Thyroid gland (tissue), 4 donors: ENCODE measurements around the gene RABL6.

Experiments used
- POLR2A ChIP-seq, 2 donors: fragments of 450-650 bp; IDR thresholded peaks; one replicate each; pipeline ENCODE4 v1.6.1; 2017; ENCODE audit warnings: antibody characterized with exemption in 2 of 2, mild to moderate bottlenecking in 2 of 2, moderate library complexity in 1 of 2
- TF ChIP-seq, protein P1 (sequence below), 6 experiments: fragments of 200-600 bp in 3 of 6; fragments of 450-650 bp in 3 of 6; sonication (generic) in 3 of 6; IDR thresholded peaks; one replicate each; pipeline ENCODE4 v1.5.1; 2016 to 2019; ENCODE audit warnings: antibody characterized with exemption in 6 of 6, mild to moderate bottlenecking in 2 of 6, inconsistent platforms in 1 of 6, moderate library complexity in 1 of 6

DNA sequence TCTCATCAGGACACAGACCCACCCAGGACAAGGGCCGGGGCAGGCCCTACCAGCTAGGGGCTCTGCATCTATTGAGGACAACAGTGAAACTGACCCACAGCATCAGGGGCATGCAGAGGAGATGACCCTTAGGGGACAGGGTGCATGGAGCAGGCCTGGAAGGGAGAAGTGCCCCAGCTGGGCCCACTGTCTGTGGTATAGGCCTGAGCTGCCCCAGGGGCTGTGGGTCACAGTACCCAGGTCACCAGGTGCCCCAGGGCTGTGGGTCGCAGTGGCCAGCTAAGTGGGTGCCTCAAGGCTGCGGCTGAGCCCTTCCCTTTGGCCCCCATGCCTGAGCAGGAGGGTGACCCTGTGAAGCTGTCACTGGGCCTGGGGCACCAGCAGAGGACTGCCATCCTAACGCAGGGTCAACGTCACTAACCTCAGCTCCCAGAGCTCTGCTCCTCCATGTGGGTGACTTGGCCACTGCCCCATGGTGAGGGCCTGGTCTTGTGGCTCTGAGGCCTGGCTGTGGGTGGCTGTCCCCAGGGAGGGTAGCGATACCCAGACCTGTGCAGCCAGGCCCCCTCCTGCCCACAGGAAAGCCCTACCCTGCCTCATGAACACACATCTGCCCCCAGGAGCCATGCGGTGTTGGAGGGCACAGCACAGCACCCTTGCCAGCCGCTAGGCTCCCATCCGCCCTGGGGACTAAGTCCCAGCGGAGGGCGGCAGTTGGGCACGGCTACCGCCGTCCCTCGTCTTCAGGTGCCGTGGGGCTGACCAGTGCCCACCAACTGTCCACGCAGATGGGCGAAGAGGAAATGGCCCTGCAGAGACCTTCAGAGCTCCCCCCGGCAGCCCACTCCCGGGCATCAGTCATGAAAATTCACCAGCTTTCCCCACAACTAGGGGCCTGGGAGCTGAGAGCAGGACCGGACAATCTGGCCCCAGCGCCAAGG is 53.5 kb downstream of the RABL6 start:
- TF ChIP-seq, protein P1, sequence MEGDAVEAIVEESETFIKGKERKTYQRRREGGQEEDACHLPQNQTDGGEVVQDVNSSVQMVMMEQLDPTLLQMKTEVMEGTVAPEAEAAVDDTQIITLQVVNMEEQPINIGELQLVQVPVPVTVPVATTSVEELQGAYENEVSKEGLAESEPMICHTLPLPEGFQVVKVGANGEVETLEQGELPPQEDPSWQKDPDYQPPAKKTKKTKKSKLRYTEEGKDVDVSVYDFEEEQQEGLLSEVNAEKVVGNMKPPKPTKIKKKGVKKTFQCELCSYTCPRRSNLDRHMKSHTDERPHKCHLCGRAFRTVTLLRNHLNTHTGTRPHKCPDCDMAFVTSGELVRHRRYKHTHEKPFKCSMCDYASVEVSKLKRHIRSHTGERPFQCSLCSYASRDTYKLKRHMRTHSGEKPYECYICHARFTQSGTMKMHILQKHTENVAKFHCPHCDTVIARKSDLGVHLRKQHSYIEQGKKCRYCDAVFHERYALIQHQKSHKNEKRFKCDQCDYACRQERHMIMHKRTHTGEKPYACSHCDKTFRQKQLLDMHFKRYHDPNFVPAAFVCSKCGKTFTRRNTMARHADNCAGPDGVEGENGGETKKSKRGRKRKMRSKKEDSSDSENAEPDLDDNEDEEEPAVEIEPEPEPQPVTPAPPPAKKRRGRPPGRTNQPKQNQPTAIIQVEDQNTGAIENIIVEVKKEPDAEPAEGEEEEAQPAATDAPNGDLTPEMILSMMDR (IDR thresholded peaks at IDR 0.05) = no peak
- no peak for TF ChIP-seq POLR2A (IDR thresholded peaks at IDR 0.05)
